ENCODE data around the gene GHSR.

DNA sequence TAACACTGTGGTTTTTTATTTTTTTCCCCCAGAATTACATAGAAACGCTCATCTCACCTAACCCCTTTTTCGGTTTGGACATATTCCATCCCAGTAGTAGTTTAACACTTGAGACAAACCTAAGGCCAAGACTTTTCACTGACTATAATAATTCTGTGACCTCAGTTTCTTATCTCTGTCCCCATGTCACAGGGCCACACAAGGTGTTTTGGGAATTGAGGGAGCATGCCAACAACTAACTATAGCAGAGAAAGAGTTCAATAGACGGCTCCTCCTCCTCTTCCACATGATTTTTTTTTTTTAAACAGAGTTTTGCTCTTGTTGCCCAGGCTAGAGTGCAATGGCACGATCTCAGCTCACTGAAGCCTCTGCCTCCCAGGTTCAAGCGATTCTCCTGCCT, 27.4 kb upstream of the GHSR start:
- TF ChIP-seq, protein P1, sequence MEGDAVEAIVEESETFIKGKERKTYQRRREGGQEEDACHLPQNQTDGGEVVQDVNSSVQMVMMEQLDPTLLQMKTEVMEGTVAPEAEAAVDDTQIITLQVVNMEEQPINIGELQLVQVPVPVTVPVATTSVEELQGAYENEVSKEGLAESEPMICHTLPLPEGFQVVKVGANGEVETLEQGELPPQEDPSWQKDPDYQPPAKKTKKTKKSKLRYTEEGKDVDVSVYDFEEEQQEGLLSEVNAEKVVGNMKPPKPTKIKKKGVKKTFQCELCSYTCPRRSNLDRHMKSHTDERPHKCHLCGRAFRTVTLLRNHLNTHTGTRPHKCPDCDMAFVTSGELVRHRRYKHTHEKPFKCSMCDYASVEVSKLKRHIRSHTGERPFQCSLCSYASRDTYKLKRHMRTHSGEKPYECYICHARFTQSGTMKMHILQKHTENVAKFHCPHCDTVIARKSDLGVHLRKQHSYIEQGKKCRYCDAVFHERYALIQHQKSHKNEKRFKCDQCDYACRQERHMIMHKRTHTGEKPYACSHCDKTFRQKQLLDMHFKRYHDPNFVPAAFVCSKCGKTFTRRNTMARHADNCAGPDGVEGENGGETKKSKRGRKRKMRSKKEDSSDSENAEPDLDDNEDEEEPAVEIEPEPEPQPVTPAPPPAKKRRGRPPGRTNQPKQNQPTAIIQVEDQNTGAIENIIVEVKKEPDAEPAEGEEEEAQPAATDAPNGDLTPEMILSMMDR (IDR thresholded peaks at IDR 0.05; ENCODE audit: low read depth, low read length, missing input control) = no peak
- TF ChIP-seq RAD21 (IDR thresholded peaks at IDR 0.05) (no peak), GABPA (IDR thresholded peaks at IDR 0.05 in 1 of 2, conservative IDR thresholded peaks at IDR 0.05 in 1 of 2) (no peak), YY1 (IDR thresholded peaks at IDR 0.05) (no peak)
- TF ChIP-seq, protein P2, sequence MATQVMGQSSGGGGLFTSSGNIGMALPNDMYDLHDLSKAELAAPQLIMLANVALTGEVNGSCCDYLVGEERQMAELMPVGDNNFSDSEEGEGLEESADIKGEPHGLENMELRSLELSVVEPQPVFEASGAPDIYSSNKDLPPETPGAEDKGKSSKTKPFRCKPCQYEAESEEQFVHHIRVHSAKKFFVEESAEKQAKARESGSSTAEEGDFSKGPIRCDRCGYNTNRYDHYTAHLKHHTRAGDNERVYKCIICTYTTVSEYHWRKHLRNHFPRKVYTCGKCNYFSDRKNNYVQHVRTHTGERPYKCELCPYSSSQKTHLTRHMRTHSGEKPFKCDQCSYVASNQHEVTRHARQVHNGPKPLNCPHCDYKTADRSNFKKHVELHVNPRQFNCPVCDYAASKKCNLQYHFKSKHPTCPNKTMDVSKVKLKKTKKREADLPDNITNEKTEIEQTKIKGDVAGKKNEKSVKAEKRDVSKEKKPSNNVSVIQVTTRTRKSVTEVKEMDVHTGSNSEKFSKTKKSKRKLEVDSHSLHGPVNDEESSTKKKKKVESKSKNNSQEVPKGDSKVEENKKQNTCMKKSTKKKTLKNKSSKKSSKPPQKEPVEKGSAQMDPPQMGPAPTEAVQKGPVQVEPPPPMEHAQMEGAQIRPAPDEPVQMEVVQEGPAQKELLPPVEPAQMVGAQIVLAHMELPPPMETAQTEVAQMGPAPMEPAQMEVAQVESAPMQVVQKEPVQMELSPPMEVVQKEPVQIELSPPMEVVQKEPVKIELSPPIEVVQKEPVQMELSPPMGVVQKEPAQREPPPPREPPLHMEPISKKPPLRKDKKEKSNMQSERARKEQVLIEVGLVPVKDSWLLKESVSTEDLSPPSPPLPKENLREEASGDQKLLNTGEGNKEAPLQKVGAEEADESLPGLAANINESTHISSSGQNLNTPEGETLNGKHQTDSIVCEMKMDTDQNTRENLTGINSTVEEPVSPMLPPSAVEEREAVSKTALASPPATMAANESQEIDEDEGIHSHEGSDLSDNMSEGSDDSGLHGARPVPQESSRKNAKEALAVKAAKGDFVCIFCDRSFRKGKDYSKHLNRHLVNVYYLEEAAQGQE (IDR thresholded peaks at IDR 0.05) = no peak
